ENCODE measurements around the gene TBX10.

DNA sequence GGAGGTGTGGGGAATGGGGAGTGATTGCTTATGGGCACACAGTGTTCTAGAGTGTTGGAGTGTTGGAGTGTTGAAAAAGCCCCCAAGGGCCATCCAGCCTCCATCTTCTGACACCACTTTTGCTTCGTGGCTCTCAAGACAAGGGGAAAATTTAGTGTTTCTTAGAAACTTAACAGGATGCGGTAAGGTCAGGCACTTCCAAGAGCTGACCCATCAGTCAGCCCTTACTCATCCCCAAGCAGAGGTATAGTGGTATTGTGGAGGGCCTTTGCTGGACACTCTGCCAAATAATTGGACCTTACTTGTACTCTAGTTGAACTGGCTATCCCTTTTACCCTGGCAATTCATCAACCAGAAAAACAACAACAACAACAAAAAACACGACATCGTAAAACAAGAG is 49.6 kb upstream of the TBX10 start:
- TF ChIP-seq, protein P1, sequence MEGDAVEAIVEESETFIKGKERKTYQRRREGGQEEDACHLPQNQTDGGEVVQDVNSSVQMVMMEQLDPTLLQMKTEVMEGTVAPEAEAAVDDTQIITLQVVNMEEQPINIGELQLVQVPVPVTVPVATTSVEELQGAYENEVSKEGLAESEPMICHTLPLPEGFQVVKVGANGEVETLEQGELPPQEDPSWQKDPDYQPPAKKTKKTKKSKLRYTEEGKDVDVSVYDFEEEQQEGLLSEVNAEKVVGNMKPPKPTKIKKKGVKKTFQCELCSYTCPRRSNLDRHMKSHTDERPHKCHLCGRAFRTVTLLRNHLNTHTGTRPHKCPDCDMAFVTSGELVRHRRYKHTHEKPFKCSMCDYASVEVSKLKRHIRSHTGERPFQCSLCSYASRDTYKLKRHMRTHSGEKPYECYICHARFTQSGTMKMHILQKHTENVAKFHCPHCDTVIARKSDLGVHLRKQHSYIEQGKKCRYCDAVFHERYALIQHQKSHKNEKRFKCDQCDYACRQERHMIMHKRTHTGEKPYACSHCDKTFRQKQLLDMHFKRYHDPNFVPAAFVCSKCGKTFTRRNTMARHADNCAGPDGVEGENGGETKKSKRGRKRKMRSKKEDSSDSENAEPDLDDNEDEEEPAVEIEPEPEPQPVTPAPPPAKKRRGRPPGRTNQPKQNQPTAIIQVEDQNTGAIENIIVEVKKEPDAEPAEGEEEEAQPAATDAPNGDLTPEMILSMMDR (IDR thresholded peaks at IDR 0.05) = no peak
- TF ChIP-seq EP300 (IDR thresholded peaks at IDR 0.05) (no peak), POLR2AphosphoS5 (IDR thresholded peaks at IDR 0.05) (no peak)

All from upper lobe of left lung (tissue), 4 donors.